HG03066 (cell line): ENCODE measurements around the gene AMDHD2.
"Not testable (repeated sequence)": the region's sequence is repeated elsewhere in the genome, so short reads cannot be mapped to it uniquely, and the experiment has no call there.

Experiments
- ATAC-seq: cut with Tn5 transposase; IDR thresholded peaks from one replicate; pipeline ENCODE4 v1.9.1; 2021; ENCODE audit warnings: low read depth; ENCODE audit not compliant: unreplicated experiment

The AMDHD2 gene, protein sequence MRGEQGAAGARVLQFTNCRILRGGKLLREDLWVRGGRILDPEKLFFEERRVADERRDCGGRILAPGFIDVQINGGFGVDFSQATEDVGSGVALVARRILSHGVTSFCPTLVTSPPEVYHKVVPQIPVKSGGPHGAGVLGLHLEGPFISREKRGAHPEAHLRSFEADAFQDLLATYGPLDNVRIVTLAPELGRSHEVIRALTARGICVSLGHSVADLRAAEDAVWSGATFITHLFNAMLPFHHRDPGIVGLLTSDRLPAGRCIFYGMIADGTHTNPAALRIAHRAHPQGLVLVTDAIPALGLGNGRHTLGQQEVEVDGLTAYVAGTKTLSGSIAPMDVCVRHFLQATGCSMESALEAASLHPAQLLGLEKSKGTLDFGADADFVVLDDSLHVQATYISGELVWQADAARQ

DNA sequence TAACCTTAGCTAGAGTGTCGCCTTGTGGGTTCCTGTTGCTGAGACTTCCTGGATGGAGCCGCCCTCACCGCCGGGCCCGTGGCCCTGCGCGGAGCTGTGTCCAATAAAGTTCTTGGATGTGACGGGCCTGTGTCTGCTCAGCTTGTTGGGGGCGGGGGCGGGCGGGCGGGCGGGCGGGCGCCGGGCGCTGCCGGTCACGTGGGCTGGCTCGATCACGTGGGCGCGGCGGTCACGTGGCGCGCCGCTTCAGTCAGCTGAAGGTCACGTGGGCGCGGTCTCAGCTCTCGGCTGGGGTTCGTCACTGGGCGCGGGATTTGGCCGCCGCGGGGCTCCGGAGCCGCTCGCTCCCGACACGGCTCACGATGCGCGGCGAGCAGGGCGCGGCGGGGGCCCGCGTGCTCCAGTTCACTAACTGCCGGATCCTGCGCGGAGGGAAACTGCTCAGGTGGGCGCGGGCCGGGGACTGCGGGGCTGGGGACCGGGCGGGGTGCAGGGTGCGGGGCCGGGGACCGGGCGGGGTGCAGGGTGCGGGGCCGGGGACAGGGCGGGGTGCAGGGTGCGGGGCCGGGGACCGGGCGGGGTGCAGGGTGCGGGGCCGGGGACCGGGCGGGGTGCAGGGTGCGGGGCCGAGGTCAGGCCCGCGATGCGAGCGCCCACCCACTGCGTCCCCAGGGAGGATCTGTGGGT is at the start of gene AMDHD2:
Gene AMDHD2 (plus strand): TSS at position 275 of the 687 bp plus-strand sequence. CDS start 88 bp downstream, at position 363.
- ATAC-seq: no peak

DNA sequence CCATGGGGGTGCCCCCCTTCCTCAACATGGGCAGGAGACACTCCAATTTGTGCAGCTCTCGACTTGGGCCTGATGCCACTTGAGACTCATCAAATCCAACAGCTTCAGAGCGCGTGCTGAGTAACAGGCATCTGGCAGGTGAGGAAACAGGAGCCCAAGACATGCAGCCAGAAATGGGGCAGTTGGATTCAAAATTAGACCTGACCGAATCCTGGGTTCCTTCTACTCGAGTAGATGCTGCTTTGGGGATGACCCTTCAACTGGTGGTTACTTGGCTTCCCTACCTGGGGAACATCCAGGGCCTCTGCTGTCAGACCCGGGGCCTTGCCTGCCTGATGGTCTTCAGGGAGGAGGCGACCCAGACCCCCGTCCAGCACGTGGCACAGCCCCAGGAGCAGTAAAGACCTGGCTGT is 49.6 kb upstream of the AMDHD2 start:
- ATAC-seq: no peak

DNA sequence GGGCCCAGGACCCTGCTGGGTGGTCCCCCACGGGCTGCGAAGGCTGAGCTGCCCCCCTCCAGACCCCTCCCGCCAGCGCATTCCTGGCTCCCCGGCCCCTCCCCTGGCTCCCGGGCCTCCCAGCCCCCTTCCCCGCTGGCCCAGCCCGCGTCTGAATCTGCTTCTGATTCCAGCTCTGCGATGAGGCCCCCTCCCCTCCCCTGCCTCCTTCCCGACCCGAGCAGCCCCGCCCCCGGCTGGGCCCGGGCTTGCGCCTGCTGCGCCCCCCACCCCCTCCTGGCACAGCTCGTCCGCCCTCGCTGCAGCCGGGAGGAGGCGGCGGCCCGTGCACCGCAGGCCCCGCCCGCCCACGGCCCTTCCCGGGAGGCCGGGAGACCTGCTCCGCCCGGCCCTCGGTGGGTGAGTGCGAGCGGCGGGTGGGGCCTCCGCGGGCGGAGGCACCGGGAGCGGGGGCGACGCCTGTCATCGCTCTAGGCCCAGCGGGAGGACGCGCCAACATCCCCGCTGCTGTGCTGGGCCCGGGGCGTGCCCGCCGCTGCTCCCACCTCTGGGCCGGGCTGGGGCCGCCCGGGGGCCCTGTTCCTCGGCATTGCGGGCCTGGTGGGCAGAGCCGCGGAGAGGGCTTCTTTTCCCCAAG is 49.0 kb upstream of the AMDHD2 start, which contains the start of gene NTN3:
Gene NTN3 (plus strand): TSS at position 282 of the 637 bp plus-strand sequence. CDS start 405 bp downstream, outside the sequence.
- no peak for ATAC-seq

DNA sequence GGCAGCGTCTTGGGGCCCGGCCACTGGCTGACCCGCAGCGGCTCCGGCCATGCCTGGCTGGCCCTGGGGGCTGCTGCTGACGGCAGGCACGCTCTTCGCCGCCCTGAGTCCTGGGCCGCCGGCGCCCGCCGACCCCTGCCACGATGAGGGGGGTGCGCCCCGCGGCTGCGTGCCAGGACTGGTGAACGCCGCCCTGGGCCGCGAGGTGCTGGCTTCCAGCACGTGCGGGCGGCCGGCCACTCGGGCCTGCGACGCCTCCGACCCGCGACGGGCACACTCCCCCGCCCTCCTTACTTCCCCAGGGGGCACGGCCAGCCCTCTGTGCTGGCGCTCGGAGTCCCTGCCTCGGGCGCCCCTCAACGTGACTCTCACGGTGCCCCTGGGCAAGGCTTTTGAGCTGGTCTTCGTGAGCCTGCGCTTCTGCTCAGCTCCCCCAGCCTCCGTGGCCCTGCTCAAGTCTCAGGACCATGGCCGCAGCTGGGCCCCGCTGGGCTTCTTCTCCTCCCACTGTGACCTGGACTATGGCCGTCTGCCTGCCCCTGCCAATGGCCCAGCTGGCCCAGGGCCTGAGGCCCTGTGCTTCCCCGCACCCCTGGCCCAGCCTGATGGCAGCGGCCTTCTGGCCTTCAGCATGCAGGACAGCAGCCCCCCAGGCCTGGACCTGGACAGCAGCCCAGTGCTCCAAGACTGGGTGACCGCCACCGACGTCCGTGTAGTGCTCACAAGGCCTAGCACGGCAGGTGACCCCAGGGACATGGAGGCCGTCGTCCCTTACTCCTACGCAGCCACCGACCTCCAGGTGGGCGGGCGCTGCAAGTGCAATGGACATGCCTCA is 48.3 kb upstream of the AMDHD2 start:
- ATAC-seq: no peak

DNA sequence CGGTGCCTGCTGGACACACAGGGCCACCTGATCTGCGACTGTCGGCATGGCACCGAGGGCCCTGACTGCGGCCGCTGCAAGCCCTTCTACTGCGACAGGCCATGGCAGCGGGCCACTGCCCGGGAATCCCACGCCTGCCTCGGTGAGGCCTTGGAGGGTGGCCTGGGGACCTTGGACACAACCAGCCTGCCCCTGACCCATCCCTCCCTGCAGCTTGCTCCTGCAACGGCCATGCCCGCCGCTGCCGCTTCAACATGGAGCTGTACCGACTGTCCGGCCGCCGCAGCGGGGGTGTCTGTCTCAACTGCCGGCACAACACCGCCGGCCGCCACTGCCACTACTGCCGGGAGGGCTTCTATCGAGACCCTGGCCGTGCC is 47.7 kb upstream of the AMDHD2 start:
- ATAC-seq: no peak

DNA sequence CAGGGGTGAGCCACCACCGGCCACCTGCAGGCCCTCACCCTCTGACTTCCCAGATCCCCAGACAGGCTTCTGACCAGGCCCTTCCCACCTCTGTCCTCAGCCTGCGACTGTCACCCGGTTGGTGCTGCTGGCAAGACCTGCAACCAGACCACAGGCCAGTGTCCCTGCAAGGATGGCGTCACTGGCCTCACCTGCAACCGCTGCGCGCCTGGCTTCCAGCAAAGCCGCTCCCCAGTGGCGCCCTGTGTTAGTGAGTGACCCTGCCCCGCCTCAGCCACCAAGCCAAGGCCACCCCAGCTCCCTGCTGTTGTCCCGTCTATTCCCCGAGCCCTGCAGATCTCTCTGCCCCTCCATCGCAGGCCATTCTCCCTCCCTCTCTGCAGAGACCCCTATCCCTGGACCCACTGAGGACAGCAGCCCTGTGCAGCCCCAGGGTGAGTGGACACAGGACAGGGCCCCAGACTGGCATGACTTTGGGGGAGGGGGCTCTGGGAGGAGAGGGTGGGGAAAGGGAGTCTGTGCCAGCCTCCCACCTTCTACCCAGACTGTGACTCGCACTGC is 47.2 kb upstream of the AMDHD2 start:
- no peak for ATAC-seq

DNA sequence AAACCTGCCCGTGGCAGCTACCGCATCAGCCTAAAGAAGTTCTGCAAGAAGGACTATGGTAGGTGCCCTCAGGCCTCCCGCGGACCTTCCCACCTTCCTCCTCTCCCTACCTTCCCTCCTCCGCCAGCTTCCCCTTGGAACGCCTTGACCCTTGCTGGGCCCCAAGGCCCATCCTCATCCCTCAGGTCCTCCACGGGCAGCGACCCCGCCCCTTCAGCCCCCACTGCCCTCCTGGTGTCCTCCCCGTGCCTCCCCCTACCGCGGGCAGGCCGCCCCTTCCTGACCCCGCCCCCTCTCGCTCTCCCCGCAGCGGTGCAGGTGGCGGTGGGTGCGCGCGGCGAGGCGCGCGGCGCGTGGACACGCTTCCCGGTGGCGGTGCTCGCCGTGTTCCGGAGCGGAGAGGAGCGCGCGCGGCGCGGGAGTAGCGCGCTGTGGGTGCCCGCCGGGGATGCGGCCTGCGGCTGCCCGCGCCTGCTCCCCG is 46.7 kb upstream of the AMDHD2 start:
- ATAC-seq: no peak

DNA sequence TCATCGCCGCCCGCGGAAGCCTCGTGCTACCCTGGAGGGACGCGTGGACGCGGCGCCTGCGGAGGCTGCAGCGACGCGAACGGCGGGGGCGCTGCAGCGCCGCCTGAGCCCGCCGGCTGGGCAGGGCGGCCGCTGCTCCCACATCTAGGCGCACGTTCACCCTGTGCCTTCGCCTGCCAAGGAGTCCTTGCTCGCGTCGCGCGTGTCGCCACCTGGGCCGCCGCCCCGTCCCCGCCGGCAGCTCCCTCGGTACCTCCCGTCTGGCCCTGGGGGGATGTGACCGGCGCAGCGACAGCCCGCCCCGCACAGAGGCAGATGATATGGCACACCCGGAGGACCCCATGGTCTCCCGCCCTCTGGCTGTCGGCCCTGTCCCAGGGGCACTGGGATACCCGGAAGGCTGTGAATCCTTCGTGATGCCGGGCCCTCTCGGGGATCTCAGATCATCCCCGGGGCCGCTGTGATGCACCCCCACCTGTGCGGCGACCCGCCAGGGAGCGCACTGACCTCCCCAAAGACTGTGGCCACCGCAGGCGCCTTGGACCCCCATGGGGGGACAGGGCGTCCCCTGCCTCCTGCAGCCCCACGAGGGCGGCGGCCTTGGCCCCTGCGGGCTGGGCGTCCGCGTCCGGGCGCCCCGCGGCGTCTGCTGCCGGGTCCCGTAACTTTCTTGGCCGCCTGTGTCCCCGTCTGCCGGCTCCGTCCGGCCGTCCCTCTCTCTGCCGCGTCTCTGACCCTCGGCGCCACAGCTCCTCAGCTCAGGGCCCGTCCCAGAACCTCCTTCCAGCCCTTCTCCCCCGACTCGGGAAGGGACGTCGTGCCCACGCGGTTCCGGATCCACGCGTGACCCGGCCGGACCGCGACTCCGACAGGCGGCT is 45.9 kb upstream of the AMDHD2 start:
- ATAC-seq: no peak

DNA sequence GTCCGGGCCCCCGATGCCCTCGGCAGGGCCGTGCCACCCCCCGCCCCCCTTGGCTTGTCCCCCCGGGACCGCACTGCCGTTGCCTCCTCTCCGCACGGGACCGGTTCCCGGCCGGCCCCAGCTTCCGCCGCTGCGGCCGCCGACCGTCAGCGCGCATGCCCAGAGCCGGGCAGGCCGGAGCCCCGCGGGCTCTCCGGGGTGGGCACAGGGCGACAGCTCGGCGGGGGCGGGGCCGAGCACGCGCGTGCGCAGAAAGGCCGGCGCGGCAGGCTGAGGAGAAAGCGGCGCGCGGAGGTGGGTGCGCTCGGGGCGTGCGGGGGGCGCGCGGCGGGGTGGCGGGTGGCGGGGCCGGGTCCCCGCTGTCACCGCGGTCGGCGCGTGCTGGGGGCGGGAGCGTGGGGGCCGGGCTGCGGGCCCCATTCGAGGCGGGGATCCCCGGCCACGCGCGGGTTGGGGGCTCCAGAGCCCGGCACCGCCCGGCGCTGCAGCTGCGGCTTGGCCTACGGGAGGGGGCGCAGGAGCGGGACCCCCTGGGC is 45.2 kb upstream of the AMDHD2 start, which contains the start of gene TBC1D24:
Gene TBC1D24 (plus strand): TSS at position 251 of the 536 bp plus-strand sequence. CDS start 21,022 bp downstream, outside the sequence.
- no peak for ATAC-seq

DNA sequence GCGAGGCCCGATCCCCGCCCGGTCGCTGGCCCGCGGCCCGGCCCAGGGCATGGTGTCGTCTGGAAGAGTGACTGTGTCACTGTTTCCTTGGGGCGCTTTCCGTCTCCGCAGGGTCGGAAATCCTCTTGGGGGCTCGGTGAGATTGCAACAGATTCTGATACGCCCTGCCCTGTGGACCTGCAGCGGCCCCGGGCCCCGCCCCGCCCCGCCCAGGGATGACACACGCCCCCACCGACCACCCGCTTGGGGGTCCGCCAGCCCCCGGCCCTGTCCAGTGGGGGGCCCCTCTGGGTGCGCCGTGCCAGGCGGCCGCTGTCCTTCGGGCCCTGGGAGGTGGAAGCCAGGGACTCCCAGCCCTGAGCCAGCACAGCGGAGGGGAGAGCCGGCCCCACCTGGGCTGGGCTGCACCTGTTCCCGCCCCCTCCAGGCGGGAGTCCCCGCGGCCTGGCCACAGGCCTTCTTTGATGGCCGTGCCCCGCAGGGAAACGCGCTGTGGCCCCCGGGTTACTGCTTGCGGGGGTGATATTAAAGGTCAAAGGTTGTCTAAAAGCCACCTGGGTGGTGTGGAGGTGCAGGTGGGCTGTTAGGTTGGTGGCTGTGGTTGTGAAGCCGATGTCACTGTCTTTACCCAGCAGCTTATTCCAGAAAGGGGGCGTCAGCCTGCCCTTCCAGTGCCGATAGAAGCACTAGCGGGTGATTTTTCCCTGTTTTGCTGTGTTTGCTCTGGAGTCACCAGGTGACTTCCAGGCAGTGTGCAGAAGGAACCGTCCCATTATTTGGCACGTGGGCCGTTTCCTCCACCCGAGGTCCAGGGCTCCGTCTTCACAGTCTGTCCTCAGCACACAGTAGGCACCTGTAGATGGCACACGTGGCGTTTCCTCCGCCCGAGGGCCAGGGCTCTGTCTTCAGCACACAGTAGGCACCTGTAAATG is 44.5 kb upstream of the AMDHD2 start:
- no peak for ATAC-seq

DNA sequence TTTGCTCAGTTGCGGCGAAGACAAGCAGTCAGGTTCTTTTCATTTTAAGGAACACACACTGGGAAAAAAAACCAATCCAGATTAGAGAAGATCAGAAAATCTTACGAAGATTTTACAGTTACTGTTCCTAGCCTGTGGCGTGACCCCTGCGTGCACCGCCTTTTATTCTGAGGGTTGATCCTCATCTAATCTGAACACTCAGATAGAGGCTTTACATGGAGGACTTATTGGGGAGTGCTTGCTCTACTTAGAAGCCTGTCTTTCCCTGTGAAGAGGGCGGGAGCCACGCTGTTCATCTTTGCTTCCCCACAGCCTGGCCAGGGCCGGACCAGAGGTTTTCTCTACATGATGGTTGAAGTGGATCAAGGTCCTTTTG is 43.8 kb upstream of the AMDHD2 start:
- no peak for ATAC-seq

DNA sequence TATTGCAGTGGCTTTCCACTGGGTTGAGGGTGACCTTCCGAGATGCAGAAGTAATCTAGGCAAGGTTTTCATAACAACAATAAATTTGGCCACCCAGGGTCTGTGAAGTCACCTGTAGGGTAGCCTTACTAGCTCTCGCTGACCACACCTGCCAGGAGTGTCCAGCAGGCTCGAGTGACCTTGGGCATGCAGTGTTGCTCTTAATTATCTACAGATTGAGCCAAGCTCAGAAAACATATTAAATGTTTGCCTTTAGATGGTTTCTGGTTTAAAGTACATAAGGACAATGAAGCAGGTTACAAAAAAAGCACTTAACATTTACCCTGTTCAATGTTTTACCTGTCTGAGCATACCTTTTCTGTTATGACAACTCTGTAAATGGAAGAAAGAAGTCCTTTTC is 43.4 kb upstream of the AMDHD2 start:
- ATAC-seq: no peak

DNA sequence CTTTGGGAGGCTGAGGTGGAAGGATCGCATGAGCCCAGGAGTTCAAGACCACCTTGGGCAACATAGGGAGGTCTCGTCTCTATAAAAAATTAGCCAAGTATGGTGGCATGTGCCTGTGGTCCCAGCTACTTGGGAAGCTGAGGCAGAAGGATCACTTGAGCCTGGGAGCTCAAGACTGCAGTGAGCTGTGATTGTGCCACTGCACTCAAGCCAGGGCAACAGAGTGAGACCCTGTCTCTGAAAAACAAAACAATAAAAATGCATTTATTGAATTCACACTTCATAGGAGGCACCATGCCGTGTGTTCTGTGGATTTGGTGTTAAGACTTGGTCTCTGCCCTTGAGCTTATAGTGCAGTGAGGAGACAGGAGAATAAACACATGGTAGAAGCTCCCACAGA is 42.8 kb upstream of the AMDHD2 start:
- no peak for ATAC-seq

DNA sequence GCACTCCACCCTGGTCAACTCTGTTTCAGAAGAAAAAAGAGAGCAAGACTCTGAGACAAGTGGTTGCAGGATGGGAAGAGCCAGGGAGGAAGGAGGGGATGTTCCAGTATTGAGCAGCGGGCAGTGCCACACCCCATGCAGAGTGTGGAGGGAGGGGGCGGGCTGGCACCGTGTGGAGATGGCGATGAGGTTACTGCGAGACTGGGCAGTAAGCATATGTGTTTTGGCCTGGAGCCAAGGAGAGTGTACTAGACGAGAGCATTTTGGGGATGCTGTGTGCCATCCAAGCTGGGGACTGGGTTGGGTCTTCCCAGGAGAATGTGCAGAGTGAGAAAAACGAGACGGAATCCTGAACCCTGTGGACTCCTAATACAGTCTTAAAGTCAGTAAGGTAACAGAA is 41.9 kb upstream of the AMDHD2 start:
- ATAC-seq: no peak

DNA sequence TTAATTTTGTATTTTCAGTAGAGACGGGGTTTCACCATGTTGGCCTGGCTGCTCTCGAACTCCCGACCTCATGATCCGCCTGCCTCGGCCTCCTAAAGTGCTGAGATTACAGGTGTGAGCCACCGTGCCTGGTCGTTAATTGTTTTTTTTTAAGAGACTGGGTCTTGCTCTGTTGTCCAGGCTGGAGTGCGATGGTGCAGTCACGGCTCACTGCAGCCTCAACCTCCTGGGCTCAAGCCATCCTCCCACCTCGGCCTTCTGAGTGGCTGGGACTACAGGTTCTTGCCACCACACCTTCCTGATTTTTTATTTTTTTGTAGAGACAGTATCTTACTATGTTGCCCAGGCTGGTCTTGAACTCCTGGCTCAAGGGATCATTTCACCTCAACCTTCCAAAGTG is 40.2 kb upstream of the AMDHD2 start:
- not testable (repeated sequence) for ATAC-seq

DNA sequence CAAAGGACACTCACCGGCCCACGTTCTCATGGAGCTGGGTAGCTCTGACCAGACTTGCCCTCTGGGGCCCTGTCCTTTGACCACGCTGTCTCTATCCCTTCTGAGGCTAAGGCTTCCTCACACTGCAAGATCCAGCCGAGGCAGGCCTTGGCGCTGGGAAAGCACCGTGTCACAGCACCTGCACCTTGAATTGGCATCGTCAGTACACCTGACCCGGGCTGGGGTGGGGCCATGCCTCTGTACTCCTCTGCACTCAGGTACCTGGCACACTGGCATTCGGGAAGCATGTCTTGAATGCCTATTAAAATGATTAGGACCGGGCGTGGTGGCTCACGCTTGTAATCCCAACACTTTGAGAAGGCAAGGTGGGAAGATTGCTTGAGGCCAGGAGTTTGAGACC is 39.2 kb upstream of the AMDHD2 start:
- no peak for ATAC-seq

DNA sequence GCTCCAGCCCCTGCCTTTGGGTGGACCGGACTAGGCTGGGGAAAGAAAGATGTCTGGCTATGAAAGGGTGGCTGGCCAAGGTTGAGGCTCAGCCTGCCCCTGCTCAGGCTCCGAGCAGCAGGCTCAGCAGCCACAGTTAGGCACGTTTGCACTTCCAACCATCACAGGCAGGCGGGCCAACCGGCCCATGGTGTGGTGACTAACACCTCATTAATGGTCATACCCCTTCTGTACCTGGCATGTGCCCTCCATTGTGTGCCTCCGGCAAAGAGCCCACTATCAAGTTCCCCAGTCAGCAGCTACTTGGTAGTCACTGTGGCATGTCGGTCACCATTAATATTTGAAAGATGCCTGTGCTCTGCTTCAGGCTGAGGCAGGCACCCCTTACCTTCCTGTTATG is 38.5 kb upstream of the AMDHD2 start:
- ATAC-seq: no peak

DNA sequence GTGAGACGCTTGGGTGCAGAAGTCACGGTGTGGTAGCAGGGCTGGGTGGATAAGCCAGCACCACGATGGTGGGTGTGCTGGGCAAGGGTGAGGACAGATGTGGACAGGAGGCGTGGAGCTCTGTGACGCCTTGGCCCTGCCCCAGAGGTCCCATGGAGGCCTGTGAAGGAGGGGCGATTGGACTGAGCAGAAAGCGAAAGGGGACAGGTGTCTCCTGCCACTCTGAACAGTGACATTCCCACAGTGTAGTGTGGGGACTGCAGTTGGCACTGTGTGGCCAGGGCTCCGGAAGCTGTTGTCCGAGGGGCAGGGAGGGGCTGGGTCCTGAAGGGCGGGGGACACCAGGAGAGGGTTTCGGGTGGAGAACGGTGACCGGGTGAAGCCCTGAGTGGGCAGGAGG is 37.9 kb upstream of the AMDHD2 start:
- ATAC-seq: no peak
